NCI-H2227 treated with DMSO at 0.1 percent for 48 hours (cell line): ENCODE measurements around the gene GBA3.

Experiments
- DNase-seq: peaks from one replicate; lab custom pipeline; 2025; lab: John Stamatoyannopoulos, UW

Gene GBA3

GRCh38 chr4:22695917-22696316 lies 3.2 kb downstream of the GBA3 start:
- no peak for DNase-seq

- no peak for DNase-seq
These were observed 11.2 kb downstream of the GBA3 start for GRCh38 chr4:22703912-22704311.

GRCh38 chr4:22707390-22707789 lies 14.7 kb downstream of the GBA3 start:
- DNase-seq, result no peak

- DNase-seq, result no peak
These were observed 16.2 kb downstream of the GBA3 start for GRCh38 chr4:22708961-22709360.

- no peak for DNase-seq
These were observed 19.4 kb downstream of the GBA3 start for GRCh38 chr4:22712105-22712504.

GRCh38 chr4:22712529-22712928 lies 19.8 kb downstream of the GBA3 start:
- DNase-seq, result no peak

- no peak for DNase-seq
These were observed 21.1 kb downstream of the GBA3 start for GRCh38 chr4:22713841-22714240.

- DNase-seq, result no peak
These were observed 26.5 kb downstream of the GBA3 start for GRCh38 chr4:22719218-22719617.

GRCh38 chr4:22720091-22720490 lies 27.4 kb downstream of the GBA3 start:
- no peak for DNase-seq

GRCh38 chr4:22721204-22721603 lies 28.5 kb downstream of the GBA3 start:
- DNase-seq, result no peak

- DNase-seq, result no peak
These were observed 37.3 kb downstream of the GBA3 start for GRCh38 chr4:22730021-22730420.

- DNase-seq, result no peak
These were observed 41.1 kb downstream of the GBA3 start for GRCh38 chr4:22733816-22734215.

GRCh38 chr4:22736912-22737311 lies 44.2 kb downstream of the GBA3 start:
- DNase-seq, result no peak

- no peak for DNase-seq
These were observed 47.2 kb downstream of the GBA3 start for GRCh38 chr4:22739968-22740367.

- no peak for DNase-seq
These were observed 49.0 kb downstream of the GBA3 start for GRCh38 chr4:22741744-22742143.

- no peak for DNase-seq
These were observed 50.6 kb downstream of the GBA3 start for GRCh38 chr4:22743290-22743689.

- DNase-seq, result no peak
These were observed 51.8 kb downstream of the GBA3 start for GRCh38 chr4:22744478-22745062.

GRCh38 chr4:22745234-22745633 lies 52.5 kb downstream of the GBA3 start:
- no peak for DNase-seq

GRCh38 chr4:22754116-22754515 lies 61.4 kb downstream of the GBA3 start:
- DNase-seq, result no peak

- DNase-seq, result no peak
These were observed 69.8 kb downstream of the GBA3 start for GRCh38 chr4:22762548-22762947.

- no peak for DNase-seq
These were observed 71.4 kb downstream of the GBA3 start for GRCh38 chr4:22764183-22764582.

- no peak for DNase-seq
These were observed 73.3 kb downstream of the GBA3 start for GRCh38 chr4:22766068-22766467.

- no peak for DNase-seq
These were observed 85.9 kb downstream of the GBA3 start for GRCh38 chr4:22778547-22779163.

GRCh38 chr4:22780317-22780716 lies 87.6 kb downstream of the GBA3 start:
- no peak for DNase-seq
